GM12872 (cell line): ENCODE measurements around the gene IGFL4.

Experiments
- CTCF ChIP-seq: IDR thresholded peaks from 3 replicates; pipeline ENCODE4 v1.5.1; 2011; ENCODE audit warnings: low read depth, mild to moderate bottlenecking, low read length, moderate library complexity; ENCODE audit not compliant: insufficient read depth

IGFL4 gene

GRCh38 chr19:45995715-45996385, 45.0 kb downstream of the IGFL4 start:
- TF ChIP-seq CTCF: no peak

- TF ChIP-seq CTCF: no peak
Measured at GRCh38 chr19:45994998-45995714, 45.6 kb downstream of the IGFL4 start, which contains the start of gene CCDC61. Gene CCDC61 (plus strand): TSS chr19:45995467. CDS start chr19:46003019, 7,552 bp downstream.

- TF ChIP-seq CTCF: no peak
Measured at GRCh38 chr19:45994456-45994997, 46.3 kb downstream of the IGFL4 start.

GRCh38 chr19:45990113-45990728, 50.6 kb downstream of the IGFL4 start:
- no peak for TF ChIP-seq CTCF
